Lower lobe of right lung (tissue), 2 donors: ENCODE measurements around the gene SLC25A21. TPM values are rescaled to one million over a fixed set of nuclear protein-coding genes. Genes with fewer than 3 reads are reported as not detected.
A peak's percentile ranks its signal among the peaks of the same experiment; 100 is the strongest.

Experiments
- ATAC-seq, 2 donors: fragments of 200-7000 bp; cut with Tn5 transposase; one replicate each; pipeline ENCODE4 v1.9.1; 2020 to 2022; ENCODE audit warnings: mild to moderate bottlenecking in 2 of 2, moderate library complexity in 2 of 2
- DNase-seq: peaks from one replicate; pipeline ENCODE4 v3.0.0-alpha.2; 2020
- H3K27ac ChIP-seq: fragments of 200-600 bp; one replicate; pipeline ENCODE4 v1.8.0; 2022
- H3K27me3 ChIP-seq: fragments of 200-600 bp; one replicate; pipeline ENCODE4 v1.8.0; 2022; ENCODE audit warnings: low read depth
- H3K36me3 ChIP-seq: fragments of 200-600 bp; one replicate; pipeline ENCODE4 v1.8.0; 2022; ENCODE audit warnings: mild to moderate bottlenecking
- H3K4me1 ChIP-seq: fragments of 200-600 bp; one replicate; pipeline ENCODE4 v1.8.0; 2022
- H3K4me3 ChIP-seq: fragments of 200-600 bp; one replicate; pipeline ENCODE4 v1.8.0; 2022; ENCODE audit warnings: mild to moderate bottlenecking
- H3K9me3 ChIP-seq: fragments of 200-600 bp; one replicate; pipeline ENCODE4 v1.8.0; 2022
- CTCF ChIP-seq: fragments of 200-600 bp; IDR thresholded peaks from one replicate; pipeline ENCODE4 v1.8.0; 2022; ENCODE audit warnings: antibody characterized with exemption, mild to moderate bottlenecking
- intact Hi-C: fragments of 100-400 bp; cut with DNase I; formaldehyde crosslinking; loops from one replicate; pipeline ENCODE4 v1.11.0; 2022
- total RNA-seq: library from RNA; stranded (reverse); fragmentation: NEBNext Ultra II Directional; extraction: Animal tissue kit (Norgen Biotek cat#: 25700); gene quantifications from one replicate; pipeline ENCODE4 v1.2.1, GENCODE V29; 2021
- donor health status: DM: no; HTN: yes; CAD: no; lungs with severe emphysema.

The SLC25A21 gene
- total RNA-seq, 1 donor from 2014 or later, result 0.38 TPM

GRCh38 chr14:36757734-36758601 lies 414.4 kb downstream of the SLC25A21 start:
- DNase-seq (no peak), ATAC-seq (no peak)
- H3K9me3 ChIP-seq, result no peaks in the 10 kb centered on the region
- intact Hi-C loops, result no loop called here
- no peaks in the 10 kb centered on the region for H3K4me1 ChIP-seq
- H3K27me3 ChIP-seq, result no peaks in the 10 kb centered on the region
- no peak overlapping the region for H3K27ac ChIP-seq
- H3K4me3 ChIP-seq, result no peak overlapping the region
- TF ChIP-seq CTCF, result no peak
- H3K36me3 ChIP-seq, result no peaks in the 10 kb centered on the region

- H3K9me3 ChIP-seq, result no peaks in the 10 kb centered on the region
- no peaks in the 10 kb centered on the region for H3K27me3 ChIP-seq
- no peak overlapping the region for H3K27ac ChIP-seq
- DNase-seq, result no peak
- no peak for ATAC-seq
- no peaks in the 10 kb centered on the region for H3K4me1 ChIP-seq
- H3K36me3 ChIP-seq, result no peaks in the 10 kb centered on the region
- TF ChIP-seq CTCF, result no peak
- no peak overlapping the region for H3K4me3 ChIP-seq
- intact Hi-C loops, result no loop called here
Measured at GRCh38 chr14:36756226-36756625, 416.2 kb downstream of the SLC25A21 start.

GRCh38 chr14:36755756-36756155 lies 416.6 kb downstream of the SLC25A21 start:
- H3K4me3 ChIP-seq, result no peak overlapping the region
- DNase-seq, result no peak
- no peak for ATAC-seq
- no peaks in the 10 kb centered on the region for H3K4me1 ChIP-seq
- TF ChIP-seq CTCF, result no peak
- no peaks in the 10 kb centered on the region for H3K27me3 ChIP-seq
- H3K9me3 ChIP-seq, result no peaks in the 10 kb centered on the region
- intact Hi-C loops, result no loop called here
- no peaks in the 10 kb centered on the region for H3K36me3 ChIP-seq
- H3K27ac ChIP-seq, result no peak overlapping the region

- H3K4me1 ChIP-seq, result no peaks in the 10 kb centered on the region
- intact Hi-C loops, result no loop called here
- no peaks in the 10 kb centered on the region for H3K27me3 ChIP-seq
- no peak overlapping the region for H3K27ac ChIP-seq
- no peak overlapping the region for H3K4me3 ChIP-seq
- no peak for TF ChIP-seq CTCF
- H3K36me3 ChIP-seq, result no peaks in the 10 kb centered on the region
- ATAC-seq (no peak), DNase-seq (no peak)
- H3K9me3 ChIP-seq, result no peaks in the 10 kb centered on the region
Measured at GRCh38 chr14:36751920-36752319, 420.5 kb downstream of the SLC25A21 start.

- DNase-seq (no peak), ATAC-seq (peak in 1 of 2 donors; percentile 74)
- Histone ChIP-seq H3K27me3 (no peaks in the 10 kb centered on the region), H3K4me1 (no peaks in the 10 kb centered on the region), H3K9me3 (no peaks in the 10 kb centered on the region), H3K4me3 (no peak overlapping the region), H3K36me3 (no peaks in the 10 kb centered on the region), H3K27ac (no peak overlapping the region)
- TF ChIP-seq CTCF, result no peak
- intact Hi-C loops, result no loop called here
Measured at GRCh38 chr14:36751106-36751505, 421.3 kb downstream of the SLC25A21 start.
